NOMO-1 treated with dmso at 0.1 percent for 144 hours (cell line): Measurements from ENCODE around the gene EPHA8.
A peak's percentile ranks its signal among the peaks of the same experiment; 100 is the strongest.

Experiments used
- DNase-seq: peaks from one replicate; lab custom pipeline; 2025; ENCODE audit not compliant: unreplicated experiment; lab: John Stamatoyannopoulos, UW

Gene EPHA8

DNA sequence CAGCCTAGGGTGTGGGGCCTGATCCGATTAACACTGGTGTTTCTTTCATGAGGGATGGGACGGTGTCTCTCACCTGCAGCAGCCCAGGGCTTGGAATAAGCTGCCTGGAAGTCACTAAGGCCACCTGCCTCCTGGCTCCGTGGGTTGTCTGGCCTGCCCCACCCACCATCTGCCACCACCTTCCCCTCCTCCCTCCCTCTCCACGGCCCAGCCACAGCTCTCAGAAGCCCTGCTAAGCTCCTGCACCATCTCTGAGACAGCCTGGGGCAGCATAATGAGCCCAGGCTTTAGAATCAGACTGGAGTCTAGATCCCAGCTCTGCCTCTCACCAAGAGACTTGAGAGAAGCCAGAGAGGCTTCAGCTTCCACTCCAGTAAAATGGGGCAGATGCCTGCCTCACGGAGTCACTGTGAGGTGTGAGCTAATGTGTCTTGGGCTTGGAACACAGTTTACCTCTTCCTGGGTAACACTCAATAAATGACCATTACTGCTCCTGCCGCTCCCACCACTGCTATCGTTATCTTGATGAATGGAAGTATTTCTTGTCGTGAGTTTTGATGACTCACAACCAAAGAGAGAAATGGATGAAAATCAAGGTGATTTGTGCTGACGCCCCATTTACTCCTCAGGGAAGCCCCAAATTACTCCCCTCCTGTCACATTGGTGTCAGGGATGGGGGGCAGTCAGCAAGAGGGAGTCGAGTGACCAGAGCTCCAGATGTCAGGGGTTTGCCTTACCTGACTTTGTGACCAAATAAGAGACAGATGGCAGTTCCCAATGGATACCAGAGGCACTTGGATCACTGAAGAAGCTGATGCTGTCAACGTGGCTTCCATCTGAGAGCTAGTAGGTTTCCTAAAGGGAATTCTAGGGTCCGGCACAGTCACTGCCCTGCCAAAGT lies 49.6 kb downstream of the EPHA8 start:
- no peak for DNase-seq

GRCh38 chr1:22613572-22613918 lies 50.3 kb downstream of the EPHA8 start:
- DNase-seq, result no peak

DNA sequence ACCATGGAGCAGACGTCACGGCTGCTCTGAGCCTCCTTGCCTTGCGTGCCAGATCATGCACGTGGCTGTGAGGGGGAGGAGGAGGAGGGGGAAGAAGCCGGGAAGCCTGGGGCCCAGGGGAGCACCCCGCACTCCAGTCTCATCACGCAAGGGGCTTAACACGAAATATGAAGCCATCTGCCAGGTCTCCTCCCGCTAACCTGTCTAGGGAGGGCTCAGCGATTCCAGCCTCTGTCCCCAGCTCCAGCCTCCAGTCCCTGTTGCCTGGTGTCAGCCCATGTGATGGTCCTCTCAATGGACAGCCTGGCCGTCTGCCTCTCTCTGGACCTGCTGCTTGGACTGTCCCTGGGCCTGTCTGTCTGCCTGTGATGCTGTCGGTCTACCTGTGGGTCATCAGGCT lies 50.7 kb downstream of the EPHA8 start:
- no peak for DNase-seq

- no peak for DNase-seq
Measured at GRCh38 chr1:22615886-22616285, 52.6 kb downstream of the EPHA8 start.

- DNase-seq, result no peak
Measured at GRCh38 chr1:22616571-22616970, 53.3 kb downstream of the EPHA8 start.

DNA sequence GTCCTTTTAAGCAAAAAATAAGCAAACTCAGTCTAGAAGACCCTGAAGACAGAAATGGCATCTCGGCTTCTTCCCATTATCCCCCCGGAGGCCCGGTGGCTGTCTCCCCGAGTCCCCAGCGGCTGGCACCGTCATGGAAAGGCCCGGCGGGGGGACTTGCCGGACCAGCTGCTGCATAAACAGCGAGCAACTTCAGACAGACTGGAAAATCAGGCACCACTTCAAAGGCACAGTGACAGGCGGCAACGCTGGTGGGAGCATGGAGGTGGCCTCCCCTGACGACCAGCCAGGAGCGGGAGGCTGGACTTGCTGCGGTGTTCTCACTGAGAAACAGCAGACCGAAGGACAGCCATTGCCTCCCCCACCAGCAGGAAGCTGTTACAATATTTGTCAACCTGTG lies 54.8 kb downstream of the EPHA8 start:
- DNase-seq, result no peak

GRCh38 chr1:22619252-22619651 lies 56.0 kb downstream of the EPHA8 start:
- DNase-seq, result peak; percentile 71

GRCh38 chr1:22619798-22620197 lies 56.5 kb downstream of the EPHA8 start:
- DNase-seq, result no peak

- no peak for DNase-seq
Measured at GRCh38 chr1:22621761-22622160, 58.5 kb downstream of the EPHA8 start.

GRCh38 chr1:22625262-22625925 lies 62.1 kb downstream of the EPHA8 start:
- DNase-seq, result no peak

- no peak for DNase-seq
Measured at GRCh38 chr1:22626237-22627157, 63.2 kb downstream of the EPHA8 start.

DNA sequence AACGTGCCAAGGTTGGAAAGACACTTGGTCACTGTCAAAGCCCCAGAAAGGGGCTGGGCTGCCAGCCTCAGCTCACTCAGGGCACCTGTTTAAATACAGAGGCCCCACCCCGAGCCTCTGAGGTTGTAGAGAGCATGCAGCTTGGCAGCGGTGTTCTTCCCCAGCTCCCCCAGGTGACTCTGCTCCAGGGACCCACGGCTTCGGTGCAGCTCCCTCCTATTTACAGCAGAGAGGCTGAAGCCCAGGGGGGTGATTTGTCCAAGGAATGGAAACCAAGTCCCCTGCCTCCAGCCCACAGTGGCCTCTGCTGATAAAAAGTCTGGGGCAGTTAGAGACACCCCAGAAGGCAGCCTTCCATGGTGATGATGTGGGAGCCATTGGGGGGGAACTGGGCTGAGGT lies 64.0 kb downstream of the EPHA8 start:
- no peak for DNase-seq

DNA sequence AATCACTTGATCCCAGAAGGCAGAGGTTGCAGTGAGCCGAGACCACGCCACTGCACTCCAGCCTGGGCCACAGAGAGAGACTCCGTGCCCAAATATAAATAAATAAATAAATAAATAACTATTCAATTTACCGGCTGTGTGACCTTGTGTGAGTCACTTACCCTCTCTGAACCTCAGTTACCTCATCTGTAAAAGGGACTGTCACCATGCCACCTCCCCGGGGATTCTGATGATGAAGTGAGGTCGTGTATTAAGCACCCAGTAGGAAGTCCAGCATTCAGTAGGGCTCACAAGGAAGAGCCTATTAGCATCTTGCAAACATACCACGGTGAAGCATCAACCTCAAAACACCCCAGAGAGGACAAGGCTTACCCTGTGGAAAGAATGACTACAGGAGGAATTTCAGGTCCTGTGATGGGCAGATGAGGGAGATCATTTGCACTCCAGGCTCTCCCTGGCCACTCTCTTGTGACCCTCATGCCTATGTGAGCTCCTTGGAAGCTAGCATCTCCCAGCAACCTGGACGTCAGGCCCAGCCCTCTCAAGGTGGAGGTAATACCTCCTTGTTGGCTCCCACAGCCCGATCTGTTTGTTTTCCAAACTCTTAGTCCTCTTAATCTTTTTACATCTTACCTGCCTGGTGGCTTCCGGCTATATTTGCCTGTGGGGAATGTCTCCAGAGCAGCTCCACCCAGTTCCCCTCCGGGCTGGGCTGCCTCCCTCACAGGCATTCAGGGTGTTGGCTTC lies 65.6 kb downstream of the EPHA8 start:
- no peak for DNase-seq

DNA sequence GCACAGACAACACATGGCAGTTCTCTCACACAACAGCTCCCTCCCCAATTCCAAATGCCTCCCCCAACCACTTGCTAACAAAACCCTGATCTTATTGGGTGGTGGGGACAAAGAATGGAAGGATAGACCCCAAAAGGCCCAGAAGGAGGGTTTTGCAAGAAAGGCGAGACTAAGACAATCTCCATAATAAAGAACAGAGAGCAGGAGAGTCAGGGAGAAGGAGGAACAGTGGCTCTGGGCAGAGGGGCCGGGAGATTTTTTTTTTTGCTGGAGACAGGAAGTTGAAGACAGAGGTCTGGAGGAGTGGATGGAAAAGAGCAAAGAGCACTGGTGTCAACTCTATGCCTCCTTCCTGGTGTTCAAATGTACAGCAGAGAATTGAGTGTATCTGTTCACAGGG lies 66.6 kb downstream of the EPHA8 start:
- no peak for DNase-seq

- DNase-seq, result no peak
Measured at GRCh38 chr1:22633697-22634463, 70.6 kb downstream of the EPHA8 start.

DNA sequence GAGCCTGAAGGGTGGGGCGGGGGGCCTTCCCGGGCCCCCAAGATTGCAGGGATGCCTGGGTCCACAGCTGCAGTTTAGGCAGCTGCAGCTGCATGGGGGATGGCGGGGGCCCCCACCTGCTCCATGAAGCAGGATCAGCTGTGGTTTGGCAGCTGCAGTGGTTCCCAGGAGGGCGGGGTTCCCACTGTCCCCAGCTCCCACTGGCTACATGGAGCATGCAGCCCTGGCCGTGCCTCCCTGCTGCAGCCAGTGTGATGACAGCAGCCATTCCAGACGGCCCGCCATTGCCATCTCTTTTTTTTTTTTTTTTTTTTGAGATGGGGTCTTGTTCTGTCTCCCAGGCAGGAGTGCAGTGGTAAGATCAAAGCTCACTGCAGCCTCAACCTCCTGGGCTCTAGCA lies 72.1 kb downstream of the EPHA8 start:
- DNase-seq, result no peak

GRCh38 chr1:22636353-22636752 lies 73.1 kb downstream of the EPHA8 start, which contains the start of gene C1QA:
Gene C1QA, plus strand, starts transcription at chr1:22636628. Its CDS starts 989 bp downstream, at chr1:22637617.
- peak; percentile 55 for DNase-seq

GRCh38 chr1:22636927-22637326 lies 73.6 kb downstream of the EPHA8 start:
- no peak for DNase-seq

- DNase-seq, result no peak
Measured at GRCh38 chr1:22637907-22638445, 74.7 kb downstream of the EPHA8 start.
